HepG2 (cell line): ENCODE results near the gene BCAS4. TPM values are rescaled to one million over a fixed set of nuclear protein-coding genes. Genes with fewer than 3 reads are reported as not detected.

Experiments
- ATAC-seq: fragments of 200-7000 bp; cut with Tn5 transposase; 3 replicates; pipeline ENCODE4 v1.9.1; 2020; ENCODE audit warnings: mild to moderate bottlenecking, moderate library complexity
- BruUV-seq: library from RNA; stranded (reverse); fragments of 400-500 nt; replicated peaks from 2 replicates; lab custom pipeline; 2021; lab: Mats Ljungman, UMichigan
- CTCF ChIA-PET: fragments of 300-600 bp; formaldehyde crosslinking; extraction: SDS; loops from one replicate; lab custom pipeline; 2021; ENCODE audit warnings: low total read pairs, inconsistent platforms, low intra/inter-chr PET ratio; lab: Yijun Ruan, JAX
- POLR2A ChIA-PET: fragments of 350-600 bp; sonication (Branson Sonifier 250); formaldehyde crosslinking; loops from one replicate; lab custom pipeline; 2020; ENCODE audit warnings: antibody characterized with exemption, inconsistent platforms; lab: Yijun Ruan, JAX
- DNase-seq: peaks from one replicate; pipeline ENCODE4 v3.0.0-alpha.2; 2015; ENCODE audit warnings: low spot score
- FAIRE-seq: peaks from 3 replicates; lab custom pipeline; 2011; peaks lifted over from hg19 to GRCh38; lab: Jason Lieb, UNC
- H2AFZ ChIP-seq: one replicate; pipeline ENCODE4 v1.6.1; 2011; ENCODE audit warnings: low read length, inconsistent platforms
- H3K27ac ChIP-seq: fragments of 300-600 bp; 3 replicates; pipeline ENCODE4 v1.8.0; 2011; ENCODE audit warnings: mixed run types, mild to moderate bottlenecking, mixed read lengths, low read length, inconsistent platforms; ENCODE audit not compliant: insufficient read depth; ENCODE audit errors: extremely low read length
- H3K27me3 ChIP-seq, 2 experiments: fragments of 200-600 bp in 1 of 2; 2 replicates in 1 of 2; 3 replicates in 1 of 2; pipeline versions ENCODE4 v1.6.0 to v1.8.0; 2011; ENCODE audit warnings: low read length in 2 of 2, mild to moderate bottlenecking in 2 of 2, moderate library complexity in 2 of 2, inconsistent platforms in 1 of 2; ENCODE audit not compliant: insufficient read depth in 2 of 2, control insufficient read depth in 1 of 2
- H3K36me3 ChIP-seq, 2 experiments: fragments of 200-600 bp in 1 of 2; replicated peaks in 1 of 2; 2 replicates in 1 of 2; 3 replicates in 1 of 2; pipeline versions ENCODE4 v1.5.1 to v1.8.0; 2011; ENCODE audit warnings: low read length in 2 of 2, inconsistent platforms in 1 of 2; ENCODE audit not compliant: insufficient read depth in 2 of 2, control insufficient read depth in 1 of 2
- H3K4me1 ChIP-seq: 2 replicates; pipeline ENCODE4 v1.5.1; 2012; ENCODE audit warnings: low read length, inconsistent platforms; ENCODE audit not compliant: insufficient read depth
- H3K4me2 ChIP-seq: 2 replicates; pipeline ENCODE4 v1.6.0; 2011; ENCODE audit warnings: low read depth, low read length, inconsistent platforms
- H3K4me3 ChIP-seq, 3 experiments: fragments of 200-600 bp in 1 of 3; sonication (generic), shearing (Covaris generic) in 1 of 3; replicated peaks in 1 of 3; 2 replicates each; pipeline ENCODE4 v1.5.1; 2011 to 2016; ENCODE audit warnings: low read length in 3 of 3, inconsistent platforms in 2 of 3, low read depth in 2 of 3, mild to moderate bottlenecking in 2 of 3, control low read depth in 1 of 3, mixed read lengths in 1 of 3; ENCODE audit not compliant: insufficient read depth in 1 of 3
- H3K79me2 ChIP-seq: one replicate; pipeline ENCODE4 v1.6.1; 2011; ENCODE audit warnings: low read length, inconsistent platforms; ENCODE audit not compliant: insufficient read depth
- H3K9ac ChIP-seq: 2 replicates; pipeline ENCODE4 v1.6.0; 2011; ENCODE audit warnings: mild to moderate bottlenecking, low read depth, low read length, inconsistent platforms; ENCODE audit not compliant: insufficient read depth
- H3K9me3 ChIP-seq: 2 replicates; pipeline ENCODE4 v1.5.1; 2012; ENCODE audit warnings: mild to moderate bottlenecking, low read length
- H4K20me1 ChIP-seq: 2 replicates; pipeline ENCODE4 v1.6.0; 2011; ENCODE audit warnings: inconsistent platforms, mild to moderate bottlenecking, low read length, moderate library complexity; ENCODE audit not compliant: insufficient read depth
- HHEX ChIP-seq: IDR thresholded peaks from 2 replicates; pipeline ENCODE4 v1.6.1; 2016; ENCODE audit warnings: control low read depth
- IRF2 ChIP-seq: IDR thresholded peaks from 2 replicates; pipeline ENCODE4 v1.6.1; 2018; ENCODE audit warnings: missing genetic modification reagents, missing compliant biosample characterization
- MBD4 ChIP-seq: IDR thresholded peaks from 2 replicates; pipeline ENCODE4 v1.6.1; 2012; ENCODE audit warnings: low read length, inconsistent platforms, borderline replicate concordance
- NR2C2 ChIP-seq: sonication (generic); formaldehyde crosslinking; IDR thresholded peaks from 2 replicates; pipeline ENCODE4 v1.4.0; 2020; ENCODE audit warnings: missing genetic modification reagents, mild to moderate bottlenecking, moderate library complexity, borderline replicate concordance
- ZNF784 ChIP-seq: sonication (generic); formaldehyde crosslinking; IDR thresholded peaks from 2 replicates; pipeline ENCODE4 v1.5.1; 2020; ENCODE audit warnings: missing genetic modification reagents, mild to moderate bottlenecking, borderline replicate concordance
- ZSCAN29 ChIP-seq: sonication (generic); formaldehyde crosslinking; conservative IDR thresholded peaks from 2 replicates; pipeline ENCODE4 v1.4.0; 2020; ENCODE audit warnings: mild to moderate bottlenecking, missing genetic modification reagents
- ZSCAN30 ChIP-seq: sonication (generic); formaldehyde crosslinking; IDR thresholded peaks from 2 replicates; pipeline ENCODE4 v1.5.0; 2020; ENCODE audit warnings: mild to moderate bottlenecking, missing genetic modification reagents
- WGBS: methylation state at CpG from one replicate; pipeline ENCODE4 v1.1.6; 2017; ENCODE audit warnings: low lambda C conversion rate; 5-methylcytosine and 5-hydroxymethylcytosine counted together
- in situ Hi-C: cut with HindIII; loops from 2 replicates; pipeline ENCODE4 v1.10.0; 2017; ENCODE audit warnings: low pct_unique_long_range_greater_than_20kb; ENCODE audit not compliant: extremely low pct_ligation_motif_present
- intact Hi-C: fragments of 100-400 bp; cut with micrococcal nuclease; formaldehyde crosslinking; loops from one replicate; pipeline ENCODE4 v1.10.0; 2022; ENCODE audit not compliant: unreplicated experiment
- polyA plus RNA-seq, 8 experiments: library from polyadenylated mRNA; depleted of rRNA in 3 of 8; stranded (reverse) in 7 of 8; unstranded in 1 of 8; fragments of >200 nt; fragmentation: Illumina TruSeq in 4 of 8; extraction: Trizol in 4 of 8; gene quantifications; 2 replicates each; pipeline versions ENCODE4 v1.2.1 to v1.2.3, GENCODE V29; 2011 to 2016; ENCODE audit warnings: low read depth in 4 of 8, missing spikeins in 1 of 8, mixed read lengths in 1 of 8; ENCODE audit not compliant: insufficient read depth in 1 of 8
- total RNA-seq, 5 experiments: library from RNA; depleted of rRNA; stranded (reverse); fragments of >200 nt; fragmentation: Illumina TruSeq; extraction: Trizol; gene quantifications; 2 replicates each; pipeline ENCODE4 v1.2.3, GENCODE V29; 2016; ENCODE audit warnings: low read depth in 1 of 5

Gene BCAS4
- total and polyA plus RNA-seq, 2 of the 13 experiments (the other 11 are each of a cell fraction or from before 2014, with no cell fraction given) = 7.2 to 8.0 TPM

GRCh38 chr20:50745634-50746137 lies 49.2 kb upstream of the BCAS4 start:
- H3K4me1 ChIP-seq = peaks cover 80% of the 10 kb centered on the region
- no peaks in the 10 kb centered on the region for H4K20me1 ChIP-seq
- peaks cover 4 to 25% of the 10 kb centered on the region in 2 experiments; a peak in 4 of 5 replicates for H3K36me3 ChIP-seq
- ATAC-seq (no peak), DNase-seq (no peak), FAIRE-seq (no peak)
- H3K27ac ChIP-seq = peak overlapping the region; percentile 78
- POLR2A ChIA-PET = interaction anchor here (0.7 to 5.0 kb wide), 13 partner anchors 8 to 153 kb away, joined by 3 to 65 read pairs (median 4); partner anchors contain the start of gene PARD6B
- CTCF ChIA-PET = interaction anchor here (1.7 kb wide), 1 partner anchor 15 kb away, joined by 4 read pairs; the partner anchor contains the start of gene PARD6B
- TF ChIP-seq ZNF784 (CRISPR knock-in tag) (0 out of 2 replicates have a peak, but pooled peaks have one; percentile 20), MBD4 (0 out of 2 replicates have a peak, but pooled peaks have one; percentile 2), ZSCAN30 (CRISPR knock-in tag) (peak; percentile 14; the same call in 1 of the 2 replicates), IRF2 (CRISPR knock-in tag) (no peak), HHEX (CRISPR knock-in tag) (no peak), ZSCAN29 (CRISPR knock-in tag) (0 out of 2 replicates have a peak, but pooled peaks have one; percentile 5), NR2C2 (CRISPR knock-in tag) (no peak)
- H3K27me3 ChIP-seq = no peaks in the 10 kb centered on the region
- WGBS = 72% methylated on average over 2 of the region's 2 CpGs
- BruUV-seq = no TSS peak
- H3K79me2 ChIP-seq = peaks cover 56% of the 10 kb centered on the region
- peak overlapping the region; percentile 32; the same call in 1 of the 2 replicates for H3K9ac ChIP-seq
- H2AFZ ChIP-seq = no peak overlapping the region
- H3K4me2 ChIP-seq = peak overlapping the region; percentile 50
- no peak overlapping the region for H3K4me3 ChIP-seq
- intact Hi-C loops = loop anchor here (1.0 to 2.0 kb wide), 2 partner anchors 15 to 119 kb away; partner anchors contain the start of gene PARD6B
- no peaks in the 10 kb centered on the region for H3K9me3 ChIP-seq
- in situ Hi-C loops = loop anchor here (25.0 kb wide), 1 partner anchor 108 kb away; no protein-coding TSS in a partner anchor
